Osteoblast (primary cell): ENCODE results near the gene DGKB. TPM values are rescaled to one million over a fixed set of nuclear protein-coding genes. Genes with fewer than 3 reads are reported as not detected.

Source experiments
- DNase-seq: peaks from one replicate; pipeline ENCODE4 v3.0.0; 2011; ENCODE audit warnings: low spot score, mixed read lengths; ENCODE audit not compliant: insufficient read length; ENCODE audit errors: missing footprints
- H2AFZ ChIP-seq: 2 replicates; pipeline ENCODE4 v1.6.0; 2011; ENCODE audit warnings: mild to moderate bottlenecking, low read length
- H3K27ac ChIP-seq: 2 replicates; pipeline ENCODE4 v1.5.1; 2011; ENCODE audit warnings: mild to moderate bottlenecking, low read depth, low read length, moderate library complexity
- H3K27me3 ChIP-seq: 2 replicates; pipeline ENCODE4 v1.6.0; 2012; ENCODE audit warnings: mild to moderate bottlenecking, control low read depth, inconsistent platforms, low read length, moderate library complexity; ENCODE audit not compliant: insufficient read depth
- H3K36me3 ChIP-seq: 2 replicates; pipeline ENCODE4 v1.5.1; 2011; ENCODE audit warnings: mild to moderate bottlenecking, low read length, control low read depth, moderate library complexity; ENCODE audit not compliant: insufficient read depth
- H3K4me1 ChIP-seq: 2 replicates; pipeline ENCODE4 v1.5.1; 2011; ENCODE audit warnings: mild to moderate bottlenecking, low read length, control low read depth, moderate library complexity; ENCODE audit not compliant: insufficient read depth
- H3K4me2 ChIP-seq: 2 replicates; pipeline ENCODE4 v1.6.0; 2011; ENCODE audit warnings: mild to moderate bottlenecking, low read length; ENCODE audit not compliant: insufficient read depth
- H3K4me3 ChIP-seq: fragments of 200-600 bp; sonication (generic); 3 replicates; pipeline ENCODE4 v1.5.1; 2012; ENCODE audit warnings: mild to moderate bottlenecking, low read length, inconsistent platforms; ENCODE audit not compliant: insufficient read depth
- H3K79me2 ChIP-seq: 2 replicates; pipeline ENCODE4 v1.6.0; 2012; ENCODE audit warnings: mild to moderate bottlenecking, low read length, control low read depth, inconsistent platforms; ENCODE audit not compliant: insufficient read depth
- H3K9me3 ChIP-seq: 2 replicates; pipeline ENCODE4 v1.5.1; 2011; ENCODE audit warnings: low read depth, low read length, control low read depth
- H4K20me1 ChIP-seq: 2 replicates; pipeline ENCODE4 v1.6.0; 2012; ENCODE audit warnings: mild to moderate bottlenecking, low read length, control low read depth; ENCODE audit not compliant: insufficient read depth
- total RNA-seq: library from RNA; depleted of rRNA; stranded (reverse); fragments of >200 nt; gene quantifications from 2 replicates; pipeline ENCODE4 v1.2.3, GENCODE V29; 2012
- TF ChIP-seq, protein P1 (sequence below): IDR thresholded peaks from 2 replicates; pipeline ENCODE4 v1.5.1; 2011; ENCODE audit warnings: mild to moderate bottlenecking, low read depth, low read length, moderate library complexity; ENCODE audit errors: extremely low read depth

Gene DGKB
- total RNA-seq, 1 donor, result 1.1 TPM

DNA sequence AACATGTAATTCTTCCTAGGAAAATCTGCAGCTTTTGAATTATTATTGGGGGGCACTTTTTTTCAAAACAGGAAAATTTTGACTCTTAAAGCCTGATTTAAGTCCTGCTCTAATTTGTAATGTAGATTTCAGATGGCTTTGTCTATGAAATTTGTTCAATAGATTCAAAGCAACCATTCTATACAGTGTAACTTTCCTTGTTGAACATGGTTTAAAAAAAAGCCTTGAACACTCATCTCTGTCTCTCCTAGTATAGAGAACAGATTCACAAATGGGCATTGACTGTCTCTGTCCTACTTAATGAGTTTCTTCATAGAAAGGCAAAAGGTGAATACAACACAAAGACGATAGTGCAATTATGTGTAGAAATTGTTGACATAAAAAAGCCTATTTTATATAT lies 643.7 kb downstream of the DGKB start:
- no peak overlapping the region for H2AFZ ChIP-seq
- H3K4me2 ChIP-seq, result no peak overlapping the region
- no peak overlapping the region for H3K4me3 ChIP-seq
- no peaks in the 10 kb centered on the region for H3K36me3 ChIP-seq
- H3K79me2 ChIP-seq, result no peaks in the 10 kb centered on the region
- H3K4me1 ChIP-seq, result no peaks in the 10 kb centered on the region
- DNase-seq, result no peak
- H3K27me3 ChIP-seq, result no peaks in the 10 kb centered on the region
- no peaks in the 10 kb centered on the region for H4K20me1 ChIP-seq
- TF ChIP-seq, protein P1, sequence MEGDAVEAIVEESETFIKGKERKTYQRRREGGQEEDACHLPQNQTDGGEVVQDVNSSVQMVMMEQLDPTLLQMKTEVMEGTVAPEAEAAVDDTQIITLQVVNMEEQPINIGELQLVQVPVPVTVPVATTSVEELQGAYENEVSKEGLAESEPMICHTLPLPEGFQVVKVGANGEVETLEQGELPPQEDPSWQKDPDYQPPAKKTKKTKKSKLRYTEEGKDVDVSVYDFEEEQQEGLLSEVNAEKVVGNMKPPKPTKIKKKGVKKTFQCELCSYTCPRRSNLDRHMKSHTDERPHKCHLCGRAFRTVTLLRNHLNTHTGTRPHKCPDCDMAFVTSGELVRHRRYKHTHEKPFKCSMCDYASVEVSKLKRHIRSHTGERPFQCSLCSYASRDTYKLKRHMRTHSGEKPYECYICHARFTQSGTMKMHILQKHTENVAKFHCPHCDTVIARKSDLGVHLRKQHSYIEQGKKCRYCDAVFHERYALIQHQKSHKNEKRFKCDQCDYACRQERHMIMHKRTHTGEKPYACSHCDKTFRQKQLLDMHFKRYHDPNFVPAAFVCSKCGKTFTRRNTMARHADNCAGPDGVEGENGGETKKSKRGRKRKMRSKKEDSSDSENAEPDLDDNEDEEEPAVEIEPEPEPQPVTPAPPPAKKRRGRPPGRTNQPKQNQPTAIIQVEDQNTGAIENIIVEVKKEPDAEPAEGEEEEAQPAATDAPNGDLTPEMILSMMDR, result no peak
- no peaks in the 10 kb centered on the region for H3K9me3 ChIP-seq
- no peak overlapping the region for H3K27ac ChIP-seq

DNA sequence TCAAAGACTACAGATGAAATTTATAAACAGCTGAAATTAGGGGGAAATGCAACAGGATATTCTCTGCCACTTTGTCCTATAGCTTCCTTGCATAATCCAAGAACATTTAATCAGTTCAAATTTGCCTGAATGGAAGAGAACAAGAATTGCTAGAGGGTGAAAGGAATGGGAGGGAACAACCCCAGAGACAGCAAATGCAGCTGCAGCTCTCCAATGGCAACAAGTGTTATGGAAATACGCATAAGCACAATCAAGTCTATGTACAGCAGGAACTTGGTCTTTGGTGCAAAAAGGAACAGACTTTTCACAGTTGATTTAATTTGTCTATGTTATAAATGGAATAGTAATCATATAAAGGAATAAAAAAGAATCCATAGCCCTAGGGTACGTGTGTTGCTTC lies 644.1 kb downstream of the DGKB start:
- Histone ChIP-seq H3K27me3 (no peaks in the 10 kb centered on the region), H3K36me3 (no peaks in the 10 kb centered on the region), H3K27ac (no peak overlapping the region), H3K4me3 (no peak overlapping the region), H4K20me1 (no peaks in the 10 kb centered on the region), H3K9me3 (no peaks in the 10 kb centered on the region), H3K79me2 (no peaks in the 10 kb centered on the region), H3K4me1 (no peaks in the 10 kb centered on the region), H3K4me2 (no peak overlapping the region), H2AFZ (no peak overlapping the region)
- DNase-seq, result no peak
- TF ChIP-seq, protein P1, result no peak

DNA sequence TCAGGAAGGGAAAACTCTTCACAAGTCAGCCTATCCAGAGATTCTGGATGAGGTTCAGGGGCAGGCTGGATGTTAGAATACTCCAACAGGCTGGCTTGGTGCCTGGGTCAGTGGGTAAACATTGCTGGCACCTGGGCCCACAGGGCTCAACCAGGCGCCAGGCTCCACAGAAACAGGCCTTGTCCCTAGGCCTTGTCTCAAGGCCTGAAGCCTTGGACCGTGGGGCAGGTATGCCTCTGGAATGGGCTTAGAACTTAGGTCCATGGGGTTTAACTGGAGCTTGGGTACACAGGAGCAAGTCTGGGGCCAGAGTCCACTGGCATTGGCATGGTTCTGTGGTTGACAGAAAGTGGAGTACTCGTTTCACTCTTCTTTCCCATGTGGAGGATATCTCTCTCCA lies 650.1 kb downstream of the DGKB start:
- TF ChIP-seq, protein P1, result no peak
- H2AFZ ChIP-seq, result no peak overlapping the region
- no peaks in the 10 kb centered on the region for H3K27me3 ChIP-seq
- H3K9me3 ChIP-seq, result no peaks in the 10 kb centered on the region
- no peaks in the 10 kb centered on the region for H3K79me2 ChIP-seq
- DNase-seq, result no peak
- no peak overlapping the region for H3K27ac ChIP-seq
- H3K4me3 ChIP-seq, result no peak overlapping the region
- no peaks in the 10 kb centered on the region for H3K36me3 ChIP-seq
- no peaks in the 10 kb centered on the region for H4K20me1 ChIP-seq
- H3K4me1 ChIP-seq, result no peaks in the 10 kb centered on the region
- no peak overlapping the region for H3K4me2 ChIP-seq

DNA sequence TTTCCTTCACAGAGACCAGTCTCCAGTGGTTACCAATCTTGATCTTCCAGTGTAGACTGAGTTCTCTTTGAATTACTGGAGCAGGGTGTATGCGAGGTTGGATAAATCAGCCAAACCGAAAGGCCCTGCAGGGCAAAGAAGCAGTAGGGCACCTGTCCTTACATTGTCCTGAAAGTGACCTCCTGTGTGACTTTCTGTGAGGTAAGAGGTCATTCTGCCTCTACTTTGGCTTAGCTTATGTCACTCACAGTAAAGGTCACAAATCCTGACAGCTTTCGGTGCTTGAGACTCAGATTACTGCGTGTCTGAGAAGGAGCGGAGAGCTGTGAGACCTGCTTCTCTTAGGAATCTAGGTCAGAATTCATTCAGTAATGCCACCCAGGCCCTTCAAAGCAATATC lies 660.4 kb downstream of the DGKB start:
- no peaks in the 10 kb centered on the region for H3K36me3 ChIP-seq
- no peak overlapping the region for H3K27ac ChIP-seq
- H3K27me3 ChIP-seq, result no peaks in the 10 kb centered on the region
- no peaks in the 10 kb centered on the region for H3K79me2 ChIP-seq
- no peaks in the 10 kb centered on the region for H4K20me1 ChIP-seq
- no peaks in the 10 kb centered on the region for H3K9me3 ChIP-seq
- H3K4me2 ChIP-seq, result no peak overlapping the region
- no peaks in the 10 kb centered on the region for H3K4me1 ChIP-seq
- no peak overlapping the region for H2AFZ ChIP-seq
- no peak for DNase-seq
- H3K4me3 ChIP-seq, result no peak overlapping the region
- TF ChIP-seq, protein P1, result no peak
